Measurements from ENCODE around the gene SYT1.

DNA sequence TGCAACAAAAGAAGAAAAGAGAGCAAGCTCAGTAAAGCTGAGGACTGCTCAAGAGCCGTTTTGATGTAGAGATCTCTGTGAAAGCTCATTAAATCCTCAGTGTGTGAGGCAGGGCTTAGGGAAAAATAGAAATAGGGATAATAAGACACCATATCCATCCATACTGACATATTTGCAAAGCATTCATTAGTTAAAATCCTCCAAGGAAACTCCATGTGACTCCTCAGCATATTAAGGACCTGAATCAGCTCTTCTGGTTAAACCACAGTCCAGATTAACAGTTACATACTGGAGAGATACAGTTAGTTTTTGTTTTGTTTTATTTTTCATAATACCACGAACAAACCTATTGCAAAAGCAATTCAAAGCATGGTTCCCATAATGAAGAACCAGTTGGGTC, 538.0 kb downstream of the SYT1 start:
- no peak for TF ChIP-seq POLR2AphosphoS5 (IDR thresholded peaks at IDR 0.05)
- TF ChIP-seq, protein P1, sequence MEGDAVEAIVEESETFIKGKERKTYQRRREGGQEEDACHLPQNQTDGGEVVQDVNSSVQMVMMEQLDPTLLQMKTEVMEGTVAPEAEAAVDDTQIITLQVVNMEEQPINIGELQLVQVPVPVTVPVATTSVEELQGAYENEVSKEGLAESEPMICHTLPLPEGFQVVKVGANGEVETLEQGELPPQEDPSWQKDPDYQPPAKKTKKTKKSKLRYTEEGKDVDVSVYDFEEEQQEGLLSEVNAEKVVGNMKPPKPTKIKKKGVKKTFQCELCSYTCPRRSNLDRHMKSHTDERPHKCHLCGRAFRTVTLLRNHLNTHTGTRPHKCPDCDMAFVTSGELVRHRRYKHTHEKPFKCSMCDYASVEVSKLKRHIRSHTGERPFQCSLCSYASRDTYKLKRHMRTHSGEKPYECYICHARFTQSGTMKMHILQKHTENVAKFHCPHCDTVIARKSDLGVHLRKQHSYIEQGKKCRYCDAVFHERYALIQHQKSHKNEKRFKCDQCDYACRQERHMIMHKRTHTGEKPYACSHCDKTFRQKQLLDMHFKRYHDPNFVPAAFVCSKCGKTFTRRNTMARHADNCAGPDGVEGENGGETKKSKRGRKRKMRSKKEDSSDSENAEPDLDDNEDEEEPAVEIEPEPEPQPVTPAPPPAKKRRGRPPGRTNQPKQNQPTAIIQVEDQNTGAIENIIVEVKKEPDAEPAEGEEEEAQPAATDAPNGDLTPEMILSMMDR (IDR thresholded peaks at IDR 0.05 in 8 of 11, conservative IDR thresholded peaks at IDR 0.05 in 3 of 11): no peak
